ENCODE results near the gene FOXL3.

- TF ChIP-seq CTCF (conservative IDR thresholded peaks at IDR 0.05; ENCODE audit: low read depth in 2 of 2) (no peak), EZH2phosphoT487 (IDR thresholded peaks at IDR 0.05; ENCODE audit: unreplicated experiment) (no peak)
Observed at GRCh38 chr7:255721-256361, 34.1 kb upstream of the FOXL3 start.

Measured in GM23338 (cell line).